ENCODE data around the gene ZNF211.

DNA sequence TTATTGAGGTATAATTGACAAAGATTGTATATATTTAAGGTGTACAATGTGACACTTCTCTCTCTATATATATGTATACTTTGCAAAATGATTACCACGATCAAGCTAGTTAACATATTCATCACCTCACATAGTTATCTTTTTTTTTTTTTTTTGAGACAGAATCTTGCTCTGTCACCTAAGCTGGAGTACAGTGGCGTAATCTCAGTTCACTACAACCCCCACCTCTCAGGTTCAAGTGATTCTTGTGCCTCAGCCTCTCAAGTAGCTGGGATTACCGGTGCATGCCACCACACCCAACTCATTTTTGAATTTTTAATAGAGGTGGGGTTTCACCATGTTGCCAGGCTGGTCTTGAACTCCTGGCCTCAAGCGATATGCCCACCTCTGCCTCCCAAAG lies 39.5 kb downstream of the ZNF211 start:
- TF ChIP-seq, protein P1, sequence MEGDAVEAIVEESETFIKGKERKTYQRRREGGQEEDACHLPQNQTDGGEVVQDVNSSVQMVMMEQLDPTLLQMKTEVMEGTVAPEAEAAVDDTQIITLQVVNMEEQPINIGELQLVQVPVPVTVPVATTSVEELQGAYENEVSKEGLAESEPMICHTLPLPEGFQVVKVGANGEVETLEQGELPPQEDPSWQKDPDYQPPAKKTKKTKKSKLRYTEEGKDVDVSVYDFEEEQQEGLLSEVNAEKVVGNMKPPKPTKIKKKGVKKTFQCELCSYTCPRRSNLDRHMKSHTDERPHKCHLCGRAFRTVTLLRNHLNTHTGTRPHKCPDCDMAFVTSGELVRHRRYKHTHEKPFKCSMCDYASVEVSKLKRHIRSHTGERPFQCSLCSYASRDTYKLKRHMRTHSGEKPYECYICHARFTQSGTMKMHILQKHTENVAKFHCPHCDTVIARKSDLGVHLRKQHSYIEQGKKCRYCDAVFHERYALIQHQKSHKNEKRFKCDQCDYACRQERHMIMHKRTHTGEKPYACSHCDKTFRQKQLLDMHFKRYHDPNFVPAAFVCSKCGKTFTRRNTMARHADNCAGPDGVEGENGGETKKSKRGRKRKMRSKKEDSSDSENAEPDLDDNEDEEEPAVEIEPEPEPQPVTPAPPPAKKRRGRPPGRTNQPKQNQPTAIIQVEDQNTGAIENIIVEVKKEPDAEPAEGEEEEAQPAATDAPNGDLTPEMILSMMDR (IDR thresholded peaks at IDR 0.05; ENCODE audit: low read length): no peak
- TF ChIP-seq EZH2 (IDR thresholded peaks at IDR 0.05; ENCODE audit: borderline replicate concordance, low read length): no peak
